ENCODE data around the gene THRB. TPM values are rescaled to one million over a fixed set of nuclear protein-coding genes. Genes with fewer than 3 reads are reported as not detected.

Gene THRB
- not detected for polyA plus RNA-seq (2012; ENCODE audit: insufficient read depth, insufficient read length, low read depth)

DNA sequence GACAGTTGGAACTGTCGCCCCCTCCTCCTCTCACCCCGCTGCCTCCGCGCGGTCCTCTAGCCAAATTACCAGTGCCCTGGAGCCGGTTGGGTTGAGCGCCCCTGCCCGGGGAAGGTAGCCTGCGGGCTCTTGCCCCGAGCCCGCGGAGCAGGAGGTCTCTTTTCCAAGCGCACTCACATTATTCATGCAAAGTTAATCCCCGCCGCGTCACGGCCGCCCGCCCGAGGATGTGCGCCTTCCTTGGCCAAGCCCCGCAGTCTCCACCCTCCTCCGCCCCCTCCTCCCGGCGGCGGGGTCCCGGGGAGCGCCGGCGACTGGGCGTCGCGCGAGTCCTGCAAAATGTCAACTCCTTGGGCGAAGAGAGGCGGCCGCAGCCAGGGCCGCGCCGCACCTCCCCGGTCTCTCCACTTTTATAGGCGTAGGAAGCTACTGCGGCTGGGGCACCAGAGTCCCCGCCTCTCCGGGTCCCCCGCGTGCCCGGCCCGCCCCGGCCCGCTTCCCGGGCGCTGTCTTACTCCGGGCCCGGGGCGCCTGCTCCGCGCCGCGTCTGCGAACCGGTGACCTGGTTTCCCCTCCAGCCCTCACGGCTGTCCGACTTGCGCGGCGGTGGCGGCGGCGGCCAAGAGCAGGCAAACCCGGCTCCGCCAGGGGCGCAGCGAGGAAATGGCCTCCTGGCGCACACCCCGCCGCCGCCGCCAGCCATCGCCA, at the start of gene THRB:
TSS of gene THRB (minus strand) at position 233 of the 708 bp plus-strand sequence.
- Histone ChIP-seq H3K27me3 (peaks cover 28% of the 10 kb centered on the region), H3K36me3 (no peaks in the 10 kb centered on the region), H3K4me1 (no peaks in the 10 kb centered on the region), H3K9me3 (no peaks in the 10 kb centered on the region), H3K4me3 (ENCODE audit: low read depth, low read length) (no peak within 1 kb of the TSS)
- TF ChIP-seq, protein P1, sequence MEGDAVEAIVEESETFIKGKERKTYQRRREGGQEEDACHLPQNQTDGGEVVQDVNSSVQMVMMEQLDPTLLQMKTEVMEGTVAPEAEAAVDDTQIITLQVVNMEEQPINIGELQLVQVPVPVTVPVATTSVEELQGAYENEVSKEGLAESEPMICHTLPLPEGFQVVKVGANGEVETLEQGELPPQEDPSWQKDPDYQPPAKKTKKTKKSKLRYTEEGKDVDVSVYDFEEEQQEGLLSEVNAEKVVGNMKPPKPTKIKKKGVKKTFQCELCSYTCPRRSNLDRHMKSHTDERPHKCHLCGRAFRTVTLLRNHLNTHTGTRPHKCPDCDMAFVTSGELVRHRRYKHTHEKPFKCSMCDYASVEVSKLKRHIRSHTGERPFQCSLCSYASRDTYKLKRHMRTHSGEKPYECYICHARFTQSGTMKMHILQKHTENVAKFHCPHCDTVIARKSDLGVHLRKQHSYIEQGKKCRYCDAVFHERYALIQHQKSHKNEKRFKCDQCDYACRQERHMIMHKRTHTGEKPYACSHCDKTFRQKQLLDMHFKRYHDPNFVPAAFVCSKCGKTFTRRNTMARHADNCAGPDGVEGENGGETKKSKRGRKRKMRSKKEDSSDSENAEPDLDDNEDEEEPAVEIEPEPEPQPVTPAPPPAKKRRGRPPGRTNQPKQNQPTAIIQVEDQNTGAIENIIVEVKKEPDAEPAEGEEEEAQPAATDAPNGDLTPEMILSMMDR (IDR thresholded peaks at IDR 0.05; ENCODE audit: low read depth, low read length) = no peak
- peak; percentile 21 for DNase-seq

DNA sequence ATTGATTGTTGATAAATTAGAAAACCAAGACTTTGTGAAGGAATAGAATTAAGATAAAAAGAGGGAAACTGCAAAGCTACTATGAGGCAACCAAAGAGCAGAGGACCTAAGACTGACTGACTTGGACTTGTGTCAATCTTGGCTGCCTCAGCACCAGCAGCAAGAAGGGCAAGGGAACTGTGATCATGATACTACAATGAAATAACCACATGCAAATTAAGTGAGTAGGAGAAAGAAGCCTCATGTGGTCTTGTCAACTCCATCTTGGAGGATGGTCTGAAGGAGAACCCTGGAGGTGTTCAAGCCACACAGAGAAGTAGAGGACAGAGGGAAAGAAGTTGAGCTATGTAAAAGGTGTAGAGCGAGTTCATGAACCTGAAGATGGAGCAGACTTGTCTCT, 47.3 kb upstream of the THRB start:
- no peak overlapping the region for H3K4me3 ChIP-seq (ENCODE audit: low read depth, low read length)
- H3K36me3 ChIP-seq = no peaks in the 10 kb centered on the region
- H3K9me3 ChIP-seq = no peaks in the 10 kb centered on the region
- H3K4me1 ChIP-seq = no peaks in the 10 kb centered on the region
- H3K27me3 ChIP-seq = no peaks in the 10 kb centered on the region
- TF ChIP-seq, protein P1 (IDR thresholded peaks at IDR 0.05; ENCODE audit: low read depth, low read length) = no peak
- DNase-seq = no peak

DNA sequence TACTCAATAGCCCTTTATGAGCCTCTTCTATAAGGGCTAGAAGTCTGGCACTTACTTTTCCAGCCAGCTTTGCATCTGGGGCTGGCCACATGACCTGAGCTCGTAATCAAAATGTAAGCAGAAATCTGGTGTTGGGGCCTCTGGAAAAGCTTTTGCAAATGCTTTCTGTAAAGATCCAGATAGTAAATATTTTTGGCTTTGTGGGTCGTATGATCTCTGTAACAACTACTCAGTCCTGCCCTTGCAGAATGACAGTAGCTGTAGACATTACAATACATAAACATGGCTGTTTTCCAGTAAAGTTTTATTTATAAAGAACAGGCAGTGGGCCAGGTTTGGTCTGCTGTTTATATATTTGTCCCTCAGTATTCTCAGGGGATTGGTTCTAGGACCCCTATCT, 46.2 kb upstream of the THRB start:
- no peak overlapping the region for H3K4me3 ChIP-seq (ENCODE audit: low read depth, low read length)
- no peak for DNase-seq
- no peaks in the 10 kb centered on the region for H3K36me3 ChIP-seq
- H3K27me3 ChIP-seq = no peaks in the 10 kb centered on the region
- TF ChIP-seq, protein P1 (IDR thresholded peaks at IDR 0.05; ENCODE audit: low read depth, low read length) = no peak
- no peaks in the 10 kb centered on the region for H3K9me3 ChIP-seq
- no peaks in the 10 kb centered on the region for H3K4me1 ChIP-seq

DNA sequence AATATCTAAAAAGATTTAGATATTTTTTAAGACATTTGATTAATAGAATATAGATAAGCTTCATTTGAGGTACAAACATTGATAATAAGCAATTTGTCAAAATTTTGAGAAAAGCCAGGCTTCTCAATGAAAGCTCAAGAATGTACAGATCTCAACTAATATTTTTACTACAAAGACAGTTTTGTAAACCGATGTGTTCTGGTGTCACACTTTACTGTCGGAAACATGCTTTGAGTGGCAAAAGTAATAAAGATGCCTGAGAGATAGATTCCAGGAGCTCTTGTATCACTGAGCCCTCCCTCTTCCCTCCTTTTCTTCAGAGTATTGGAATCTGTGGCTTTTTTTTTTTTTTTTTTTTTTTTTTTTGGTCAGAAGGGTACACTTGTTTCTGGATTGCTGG, 45.0 kb upstream of the THRB start:
- Histone ChIP-seq H3K4me3 (ENCODE audit: low read depth, low read length) (no peak overlapping the region), H3K4me1 (no peaks in the 10 kb centered on the region), H3K9me3 (no peaks in the 10 kb centered on the region), H3K27me3 (no peaks in the 10 kb centered on the region), H3K36me3 (no peaks in the 10 kb centered on the region)
- DNase-seq = no peak
- TF ChIP-seq, protein P1 (IDR thresholded peaks at IDR 0.05; ENCODE audit: low read depth, low read length) = no peak

DNA sequence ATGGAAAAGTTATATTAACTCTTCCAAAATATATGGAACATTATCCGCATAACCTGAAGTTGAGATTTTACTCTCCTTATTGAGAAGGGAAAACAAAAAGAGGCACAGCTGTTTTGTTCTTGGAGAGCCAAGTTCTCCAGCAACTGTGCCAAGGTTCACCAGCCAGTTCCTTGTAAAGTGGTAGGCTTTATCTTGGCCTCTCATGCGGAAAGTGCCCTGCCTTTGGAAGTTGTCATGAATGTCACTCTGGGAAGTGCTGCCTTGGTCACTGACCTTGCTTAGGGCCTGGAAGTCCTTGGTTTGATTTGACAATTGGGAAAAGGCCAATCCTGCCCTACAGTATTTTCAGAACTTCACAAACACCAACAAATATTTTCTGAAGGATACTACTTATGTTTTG, 44.2 kb upstream of the THRB start:
- DNase-seq = no peak
- H3K9me3 ChIP-seq = no peaks in the 10 kb centered on the region
- TF ChIP-seq, protein P1 (IDR thresholded peaks at IDR 0.05; ENCODE audit: low read depth, low read length) = no peak
- H3K36me3 ChIP-seq = no peaks in the 10 kb centered on the region
- no peak overlapping the region for H3K4me3 ChIP-seq (ENCODE audit: low read depth, low read length)
- no peaks in the 10 kb centered on the region for H3K4me1 ChIP-seq
- H3K27me3 ChIP-seq = no peaks in the 10 kb centered on the region

DNA sequence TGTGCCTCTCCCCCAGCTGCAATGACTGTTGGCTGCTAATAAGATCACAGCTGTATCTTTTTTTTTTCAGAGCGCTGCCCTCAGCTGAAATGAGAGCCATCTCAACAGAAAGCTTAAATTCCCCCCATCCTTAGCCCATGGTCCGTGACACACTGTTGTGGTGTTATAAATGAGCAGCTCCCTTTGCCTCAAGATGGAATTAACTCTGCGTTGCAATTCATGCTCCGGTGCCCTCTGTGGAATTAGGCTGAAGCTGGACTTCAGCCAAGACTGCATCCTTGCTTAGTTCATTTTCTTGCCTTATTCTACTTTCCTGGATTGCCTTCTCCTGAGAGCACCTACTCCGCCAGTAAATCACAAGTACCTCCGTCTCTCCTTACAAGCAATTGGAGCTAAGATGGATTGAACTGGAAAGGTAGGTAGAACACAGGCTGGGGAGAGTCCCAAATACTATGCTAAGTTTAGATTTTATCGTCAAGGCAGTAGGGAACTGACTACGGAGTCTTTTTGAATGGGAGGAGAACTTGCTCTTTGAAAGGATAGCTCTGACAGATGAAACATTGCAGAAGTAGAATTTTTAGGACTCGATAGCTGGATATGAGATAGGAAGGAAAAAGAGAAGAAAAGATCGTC, 39.0 kb upstream of the THRB start:
- Histone ChIP-seq H3K27me3 (no peaks in the 10 kb centered on the region), H3K9me3 (no peaks in the 10 kb centered on the region), H3K4me1 (no peaks in the 10 kb centered on the region), H3K36me3 (no peaks in the 10 kb centered on the region), H3K4me3 (ENCODE audit: low read depth, low read length) (no peak overlapping the region)
- TF ChIP-seq, protein P1 (IDR thresholded peaks at IDR 0.05; ENCODE audit: low read depth, low read length) = no peak
- DNase-seq = no peak

All from BE2C (cell line).